SK-N-SH (cell line): ENCODE measurements around the gene SBF2. TPM values are rescaled to one million over a fixed set of nuclear protein-coding genes. Genes with fewer than 3 reads are reported as not detected.

ENCODE experiments used
- CTCF ChIA-PET: fragments of 300-600, 350-600 bp; formaldehyde crosslinking; extraction: SDS; loops from one replicate; lab custom pipeline; 2021; lab: Yijun Ruan, JAX
- POLR2A ChIA-PET: fragments of 350-600 bp; sonication (Branson Sonifier 250); formaldehyde crosslinking; extraction: SDS; loops from one replicate; lab custom pipeline; 2020; ENCODE audit warnings: antibody characterized with exemption, inconsistent platforms; lab: Yijun Ruan, JAX
- DNase-seq: peaks from one replicate; pipeline ENCODE4 v3.0.0; 2012
- H2AFZ ChIP-seq: fragments of 200-600 bp; sonication (generic); 2 replicates; pipeline ENCODE4 v1.8.1; 2016; ENCODE audit warnings: antibody characterized with exemption, mild to moderate bottlenecking, low read depth
- H3F3A ChIP-seq: fragments of 200-600 bp; sonication (generic); replicated peaks from 2 replicates; pipeline ENCODE3; 2016; ENCODE audit warnings: antibody characterized with exemption, mild to moderate bottlenecking; ENCODE audit not compliant: insufficient read depth
- H3K27ac ChIP-seq, 2 experiments: fragments of 200-500 bp in 1 of 2; fragments of 200-600 bp in 1 of 2; sonication (Bioruptor generic) in 1 of 2; sonication (generic), shearing (Covaris generic) in 1 of 2; 2 replicates each; pipeline versions ENCODE4 v1.5.1 to v1.6.1; 2014 to 2016; ENCODE audit warnings: low read depth in 2 of 2, inconsistent platforms in 1 of 2, low read length in 1 of 2, mild to moderate bottlenecking in 1 of 2, mixed read lengths in 1 of 2
- H3K27me3 ChIP-seq: fragments of 200-600 bp; sonication (generic), shearing (Covaris generic); 2 replicates; pipeline ENCODE4 v1.6.1; 2016; ENCODE audit warnings: mixed run types; ENCODE audit not compliant: insufficient read depth
- H3K36me3 ChIP-seq, 2 experiments: fragments of 200-500 bp in 1 of 2; fragments of 200-600 bp in 1 of 2; sonication (Bioruptor generic) in 1 of 2; sonication (generic) in 1 of 2; replicated peaks in 1 of 2; 2 replicates each; pipeline versions ENCODE3 to v1.5.1; 2014 to 2016; ENCODE audit warnings: low read length in 1 of 2, mild to moderate bottlenecking in 1 of 2; ENCODE audit not compliant: insufficient read depth in 2 of 2, control insufficient read depth in 1 of 2
- H3K4me1 ChIP-seq, 2 experiments: fragments of 200-500 bp in 1 of 2; fragments of 200-600 bp in 1 of 2; sonication (Bioruptor generic) in 1 of 2; sonication (generic), shearing (Covaris generic) in 1 of 2; 2 replicates each; pipeline versions ENCODE4 v1.5.1 to v1.6.1; 2014 to 2016; ENCODE audit warnings: low read depth in 1 of 2, low read length in 1 of 2, mixed run types in 1 of 2; ENCODE audit not compliant: insufficient read depth in 2 of 2, control insufficient read depth in 1 of 2
- H3K4me2 ChIP-seq: fragments of 200-600 bp; sonication (generic), shearing (Covaris generic); 2 replicates; pipeline ENCODE4 v1.6.1; 2017; ENCODE audit warnings: mixed run types
- H3K4me3 ChIP-seq, 2 experiments: fragments of 200-500 bp in 1 of 2; fragments of 200-600 bp in 1 of 2; sonication (Bioruptor generic) in 1 of 2; sonication (generic), shearing (Covaris generic) in 1 of 2; 2 replicates each; pipeline versions ENCODE4 v1.5.1 to v1.8.1; 2014 to 2016; ENCODE audit warnings: low read depth in 2 of 2, inconsistent platforms in 1 of 2, low read length in 1 of 2, mild to moderate bottlenecking in 1 of 2, mixed read lengths in 1 of 2, moderate library complexity in 1 of 2
- H3K79me2 ChIP-seq: fragments of 200-600 bp; sonication (generic); 2 replicates; pipeline ENCODE4 v1.8.1; 2017; ENCODE audit warnings: mild to moderate bottlenecking; ENCODE audit not compliant: insufficient read depth
- H3K9ac ChIP-seq: fragments of 200-600 bp; sonication (generic); 2 replicates; pipeline ENCODE4 v1.6.1; 2017; ENCODE audit warnings: mixed run types
- H3K9me2 ChIP-seq: fragments of 200-600 bp; sonication (generic); 2 replicates; pipeline ENCODE4 v1.6.1; 2017; ENCODE audit warnings: mixed run types
- H3K9me3 ChIP-seq: fragments of 200-600 bp; sonication (generic); 2 replicates; pipeline ENCODE4 v1.6.1; 2017; ENCODE audit warnings: mixed run types, mild to moderate bottlenecking, moderate library complexity
- H4K20me1 ChIP-seq: fragments of 200-600 bp; sonication (generic); 2 replicates; pipeline ENCODE4 v1.6.1; 2017; ENCODE audit warnings: mild to moderate bottlenecking, mixed run types; ENCODE audit not compliant: insufficient read depth
- CHD2 ChIP-seq: fragments of 150-350 bp; IDR thresholded peaks from 2 replicates; pipeline ENCODE4 v1.6.1; 2018; ENCODE audit warnings: low read length; ENCODE audit not compliant: partially characterized antibody
- CTCF ChIP-seq: fragments of 200-600 bp; sonication (generic); IDR thresholded peaks from 2 replicates; pipeline ENCODE4 v1.6.1; 2017; ENCODE audit warnings: antibody characterized with exemption, mild to moderate bottlenecking, moderate library complexity
- EP300 ChIP-seq, 2 experiments: IDR thresholded peaks; 2 replicates each; pipeline versions ENCODE4 v1.4.0 to v1.6.1; 2012; ENCODE audit warnings: borderline replicate concordance in 1 of 2, low read depth in 1 of 2, low read length in 1 of 2
- FOSL2 ChIP-seq: IDR thresholded peaks from 2 replicates; pipeline ENCODE4 v1.4.0; 2012; ENCODE audit warnings: low read depth, mild to moderate bottlenecking, moderate library complexity, borderline replicate concordance
- FOXM1 ChIP-seq: IDR thresholded peaks from 2 replicates; pipeline ENCODE4 v1.4.0; 2012; ENCODE audit warnings: low read depth, mild to moderate bottlenecking
- GABPA ChIP-seq: IDR thresholded peaks from 2 replicates; pipeline ENCODE4 v1.4.0; 2012; ENCODE audit warnings: low read depth, mild to moderate bottlenecking
- GATA2 ChIP-seq: sonication (generic); formaldehyde crosslinking; IDR thresholded peaks from 2 replicates; pipeline ENCODE4 v1.5.0; 2020; ENCODE audit warnings: mild to moderate bottlenecking, missing genetic modification reagents
- MEF2A ChIP-seq: IDR thresholded peaks from 2 replicates; pipeline ENCODE4 v1.4.0; 2012; ENCODE audit warnings: low read depth, borderline replicate concordance
- NRF1 ChIP-seq: IDR thresholded peaks from 2 replicates; pipeline ENCODE4 v1.6.1; 2012; ENCODE audit warnings: low read depth, mild to moderate bottlenecking, low read length
- POLR2AphosphoS5 ChIP-seq: IDR thresholded peaks from 2 replicates; pipeline ENCODE4 v1.6.1; 2012; ENCODE audit warnings: low read depth, low read length
- RCOR1 ChIP-seq: fragments of 150-350 bp; IDR thresholded peaks from 2 replicates; pipeline ENCODE4 v1.6.1; 2017; ENCODE audit warnings: antibody characterized with exemption, low read length
- REST ChIP-seq: IDR thresholded peaks from 2 replicates; pipeline ENCODE4 v1.6.1; 2012; ENCODE audit warnings: mild to moderate bottlenecking, low read depth, low read length, moderate library complexity
- RXRA ChIP-seq: IDR thresholded peaks from 2 replicates; pipeline ENCODE4 v1.4.0; 2012; ENCODE audit warnings: low read depth, mild to moderate bottlenecking, borderline replicate concordance
- SIN3A ChIP-seq: IDR thresholded peaks from 2 replicates; pipeline ENCODE4 v1.6.1; 2012; ENCODE audit warnings: low read depth, mild to moderate bottlenecking, low read length, moderate library complexity, borderline replicate concordance
- TAF1 ChIP-seq: IDR thresholded peaks from 2 replicates; pipeline ENCODE4 v1.6.1; 2012; ENCODE audit warnings: low read depth, mild to moderate bottlenecking, low read length, moderate library complexity, borderline replicate concordance
- TCF12 ChIP-seq: IDR thresholded peaks from 2 replicates; pipeline ENCODE4 v1.4.0; 2012
- TEAD4 ChIP-seq: IDR thresholded peaks from 2 replicates; pipeline ENCODE4 v1.4.0; 2012; ENCODE audit warnings: mild to moderate bottlenecking, borderline replicate concordance; ENCODE audit not compliant: insufficient read depth
- USF1 ChIP-seq: IDR thresholded peaks from 2 replicates; pipeline ENCODE4 v1.4.0; 2012; ENCODE audit warnings: low read depth, borderline replicate concordance
- USF2 ChIP-seq: fragments of 150-350 bp; IDR thresholded peaks from 2 replicates; pipeline ENCODE4 v1.6.1; 2017; ENCODE audit warnings: antibody characterized with exemption, low read length, low read depth, borderline replicate concordance
- YY1 ChIP-seq: IDR thresholded peaks from 2 replicates; pipeline ENCODE4 v1.4.0; 2012; ENCODE audit warnings: low read depth, mild to moderate bottlenecking
- WGBS: methylation state at CpG from one replicate; pipeline ENCODE4 v1.1.6; 2017; ENCODE audit warnings: low lambda C conversion rate; 5-methylcytosine and 5-hydroxymethylcytosine counted together
- polyA plus RNA-seq, 3 experiments: library from polyadenylated mRNA; depleted of rRNA; stranded (reverse); fragments of >200 nt; gene quantifications; 2 replicates each; pipeline ENCODE4 v1.2.3, GENCODE V29; 2012

Gene SBF2
- polyA plus RNA-seq, 1 of the 3 experiments (the other 2 are of a cell fraction) = 23.0 TPM

GRCh38 chr11:9750551-9750950 is 543.5 kb downstream of the SBF2 start:
- peaks cover 16 to 27% of the 10 kb centered on the region in 2 experiments for H3K36me3 ChIP-seq
- TF ChIP-seq NRF1 = no peak
- TF ChIP-seq TAF1 = no peak
- TF ChIP-seq CHD2 = no peak
- TF ChIP-seq USF2 = no peak
- no peak for TF ChIP-seq TEAD4
- no peak for TF ChIP-seq USF1
- no peak for TF ChIP-seq RXRA
- no peak for TF ChIP-seq CTCF
- no peak for TF ChIP-seq EP300 (IDR thresholded peaks at IDR 0.05; ENCODE audit: borderline replicate concordance in 1 of 2, low read depth in 1 of 2, low read length in 1 of 2)
- TF ChIP-seq TCF12 = no peak
- no peak for TF ChIP-seq REST
- TF ChIP-seq SIN3A = no peak
- no peak for TF ChIP-seq RCOR1
- no peak for TF ChIP-seq GABPA
- TF ChIP-seq MEF2A = no peak
- TF ChIP-seq FOXM1 = no peak
- no peak for TF ChIP-seq FOSL2
- no peak for TF ChIP-seq GATA2
- no peak for TF ChIP-seq POLR2AphosphoS5
- TF ChIP-seq YY1 = no peak
- TF ChIP-seq, all 33 proteins: peak for 0
- Histone ChIP-seq H3K9me2 (no peaks in the 10 kb centered on the region), H3K9me3 (no peaks in the 10 kb centered on the region), H3K27ac (no peak overlapping the region), H3K4me3 (no peak overlapping the region), H3K27me3 (no peaks in the 10 kb centered on the region), H3K4me2 (no peak overlapping the region), H3K79me2 (no peaks in the 10 kb centered on the region), H3F3A (peaks cover 22% of the 10 kb centered on the region), H4K20me1 (no peaks in the 10 kb centered on the region), H3K4me1 (peaks cover 5 to 16% of the 10 kb centered on the region in 2 experiments; a peak in 3 of 4 replicates), H2AFZ (no peak overlapping the region), H3K9ac (no peak overlapping the region)
- no peak for DNase-seq
- ChIA-PET POLR2A (no interaction called here), CTCF (interaction anchor here (0.6 to 4.2 kb wide), 7 partner anchors 13 to 557 kb away, joined by 3 to 23 read pairs (median 6); no protein-coding TSS in a partner anchor)
- 92% methylated on average over 4 of the region's 4 CpGs for WGBS
